ENCODE measurements around the gene BCL2.

Gene BCL2

DNA sequence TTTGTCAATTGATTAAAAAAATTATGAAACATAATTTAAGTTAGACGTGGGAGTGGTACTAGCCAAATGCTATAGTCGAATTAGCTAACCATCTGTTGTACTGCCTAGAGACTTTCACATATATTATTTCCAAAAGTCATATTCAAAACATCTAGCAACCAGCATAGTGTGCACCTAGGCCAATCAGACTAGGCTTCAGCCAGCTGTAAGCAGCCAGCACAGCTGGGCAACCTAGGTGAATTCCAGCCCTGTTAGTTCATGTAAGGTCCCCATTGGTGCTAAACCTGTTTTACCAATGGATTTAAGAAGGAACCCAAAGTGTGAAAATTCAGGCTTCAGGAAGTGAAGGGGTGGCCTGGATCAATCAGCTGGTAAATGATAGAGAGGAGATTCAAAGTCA lies 144.3 kb downstream of the BCL2 start:
- Histone ChIP-seq H3K4me3 (replicated peaks; ENCODE audit: low read depth, low read length) (no peak overlapping the region), H3K27me3 (replicated peaks; ENCODE audit: control insufficient read depth, insufficient read depth, low read length) (no peaks in the 10 kb centered on the region), H3K36me3 (ENCODE audit: control insufficient read depth, insufficient read depth, low read length) (no peaks in the 10 kb centered on the region; the same call in 1 of the 2 replicates)
- TF ChIP-seq, protein P1, sequence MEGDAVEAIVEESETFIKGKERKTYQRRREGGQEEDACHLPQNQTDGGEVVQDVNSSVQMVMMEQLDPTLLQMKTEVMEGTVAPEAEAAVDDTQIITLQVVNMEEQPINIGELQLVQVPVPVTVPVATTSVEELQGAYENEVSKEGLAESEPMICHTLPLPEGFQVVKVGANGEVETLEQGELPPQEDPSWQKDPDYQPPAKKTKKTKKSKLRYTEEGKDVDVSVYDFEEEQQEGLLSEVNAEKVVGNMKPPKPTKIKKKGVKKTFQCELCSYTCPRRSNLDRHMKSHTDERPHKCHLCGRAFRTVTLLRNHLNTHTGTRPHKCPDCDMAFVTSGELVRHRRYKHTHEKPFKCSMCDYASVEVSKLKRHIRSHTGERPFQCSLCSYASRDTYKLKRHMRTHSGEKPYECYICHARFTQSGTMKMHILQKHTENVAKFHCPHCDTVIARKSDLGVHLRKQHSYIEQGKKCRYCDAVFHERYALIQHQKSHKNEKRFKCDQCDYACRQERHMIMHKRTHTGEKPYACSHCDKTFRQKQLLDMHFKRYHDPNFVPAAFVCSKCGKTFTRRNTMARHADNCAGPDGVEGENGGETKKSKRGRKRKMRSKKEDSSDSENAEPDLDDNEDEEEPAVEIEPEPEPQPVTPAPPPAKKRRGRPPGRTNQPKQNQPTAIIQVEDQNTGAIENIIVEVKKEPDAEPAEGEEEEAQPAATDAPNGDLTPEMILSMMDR (IDR thresholded peaks at IDR 0.05; ENCODE audit: insufficient read depth, low read length, poor library complexity, severe bottlenecking), result no peak
- no peak for DNase-seq (ENCODE audit: extremely low read depth, insufficient read length)

DNA sequence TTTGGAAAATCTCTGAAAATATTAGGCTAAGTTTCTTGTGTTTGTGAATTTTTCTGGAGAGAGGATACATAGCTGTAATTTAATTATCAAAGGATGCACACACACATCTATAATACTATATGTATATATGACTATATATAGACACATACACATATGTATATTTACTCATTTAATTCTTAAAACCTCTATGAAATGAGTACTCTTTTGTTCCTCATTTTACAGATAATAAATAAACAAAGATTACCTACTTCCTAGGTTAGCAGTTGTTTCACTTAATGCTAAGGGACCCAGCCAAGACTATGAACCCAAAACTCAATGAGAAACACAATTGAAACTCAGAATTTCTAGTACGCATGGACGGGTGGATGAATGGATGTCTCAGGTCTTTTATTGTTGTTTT lies 145.6 kb downstream of the BCL2 start:
- no peaks in the 10 kb centered on the region for H3K27me3 ChIP-seq (replicated peaks; ENCODE audit: control insufficient read depth, insufficient read depth, low read length)
- DNase-seq (ENCODE audit: extremely low read depth, insufficient read length), result no peak

DNA sequence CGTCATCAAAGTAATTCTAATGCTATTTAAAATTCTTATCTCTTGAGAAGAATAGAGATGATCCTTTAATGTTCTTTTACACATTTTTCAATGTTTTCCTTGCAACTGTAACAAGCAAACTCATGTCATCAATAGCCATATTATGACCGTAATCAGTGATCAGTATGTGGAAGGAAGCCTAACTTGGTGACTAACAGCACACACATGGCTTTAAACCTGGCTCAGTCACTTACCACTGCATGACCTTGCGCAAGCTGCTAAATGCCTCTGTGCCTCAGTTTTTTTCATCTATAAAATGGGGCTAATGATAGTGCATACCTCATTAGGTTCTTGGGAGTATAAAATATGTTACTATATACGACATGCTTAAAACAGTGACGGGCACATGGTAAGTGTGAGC lies 149.7 kb downstream of the BCL2 start:
- Histone ChIP-seq H3K27me3 (replicated peaks; ENCODE audit: control insufficient read depth, insufficient read depth, low read length) (no peaks in the 10 kb centered on the region), H3K4me3 (replicated peaks; ENCODE audit: low read depth, low read length) (no peak overlapping the region), H3K36me3 (ENCODE audit: control insufficient read depth, insufficient read depth, low read length) (no peaks in the 10 kb centered on the region; the same call in none of the 2 replicates)
- no peak for DNase-seq (ENCODE audit: extremely low read depth, insufficient read length)
- TF ChIP-seq, protein P1 (IDR thresholded peaks at IDR 0.05; ENCODE audit: insufficient read depth, low read length, poor library complexity, severe bottlenecking), result no peak

More for the DNA sequence above, 145.6 kb downstream of the BCL2 start:
- Histone ChIP-seq H3K4me3 (replicated peaks; ENCODE audit: low read depth, low read length) (no peak overlapping the region), H3K36me3 (ENCODE audit: control insufficient read depth, insufficient read depth, low read length) (no peaks in the 10 kb centered on the region; the same call in 1 of the 2 replicates)
- TF ChIP-seq, protein P1 (IDR thresholded peaks at IDR 0.05; ENCODE audit: insufficient read depth, low read length, poor library complexity, severe bottlenecking), result no peak

DNA sequence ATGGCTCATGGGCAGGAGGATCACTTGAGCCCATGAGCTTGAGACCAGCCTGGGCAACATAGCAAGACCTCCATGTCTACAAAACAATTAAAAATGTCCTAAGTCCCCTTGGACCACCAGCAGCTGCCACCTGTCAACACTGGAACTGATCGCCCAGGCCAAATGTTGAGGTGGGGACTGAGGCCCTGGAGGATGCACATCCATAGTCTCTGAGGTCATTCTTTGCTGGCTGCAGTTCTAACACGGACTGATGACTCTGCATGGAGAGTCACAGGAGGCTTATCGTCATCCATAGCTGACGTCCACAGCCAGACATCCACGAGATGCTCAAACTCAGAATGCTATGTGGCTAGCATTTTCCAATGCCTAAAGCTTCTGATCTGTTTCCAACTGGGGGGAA lies 151.3 kb downstream of the BCL2 start:
- TF ChIP-seq, protein P1 (IDR thresholded peaks at IDR 0.05; ENCODE audit: insufficient read depth, low read length, poor library complexity, severe bottlenecking), result no peak
- H3K27me3 ChIP-seq (replicated peaks; ENCODE audit: control insufficient read depth, insufficient read depth, low read length), result no peaks in the 10 kb centered on the region
- DNase-seq (ENCODE audit: extremely low read depth, insufficient read length), result no peak

DNA sequence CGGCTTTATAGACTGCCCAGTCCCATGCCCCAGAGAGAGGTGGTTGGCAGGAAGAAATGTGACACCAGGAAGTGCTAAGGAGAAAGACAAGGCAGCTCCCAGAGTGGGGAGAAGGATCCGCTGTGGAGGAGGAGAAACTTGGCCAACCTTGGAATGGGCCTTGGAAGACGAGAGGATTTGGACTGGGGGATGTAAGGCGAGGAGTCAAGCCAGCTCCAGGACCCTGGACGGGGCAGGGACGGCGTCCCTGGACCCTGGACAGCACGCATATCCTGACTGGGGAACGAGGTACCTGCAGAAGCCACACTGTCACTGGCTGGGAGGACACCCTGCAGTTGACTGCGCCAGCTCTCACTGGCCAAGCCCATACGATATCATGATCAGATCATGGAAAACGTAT lies 153.4 kb downstream of the BCL2 start:
- Histone ChIP-seq H3K4me3 (replicated peaks; ENCODE audit: low read depth, low read length) (no peak overlapping the region), H3K36me3 (ENCODE audit: control insufficient read depth, insufficient read depth, low read length) (no peaks in the 10 kb centered on the region; the same call in 1 of the 2 replicates), H3K27me3 (replicated peaks; ENCODE audit: control insufficient read depth, insufficient read depth, low read length) (no peaks in the 10 kb centered on the region)
- DNase-seq (ENCODE audit: extremely low read depth, insufficient read length), result no peak
- TF ChIP-seq, protein P1 (IDR thresholded peaks at IDR 0.05; ENCODE audit: insufficient read depth, low read length, poor library complexity, severe bottlenecking), result no peak

More for the DNA sequence above, 151.3 kb downstream of the BCL2 start:
- Histone ChIP-seq H3K4me3 (replicated peaks; ENCODE audit: low read depth, low read length) (no peak overlapping the region), H3K36me3 (ENCODE audit: control insufficient read depth, insufficient read depth, low read length) (no peaks in the 10 kb centered on the region; the same call in none of the 2 replicates)

DNA sequence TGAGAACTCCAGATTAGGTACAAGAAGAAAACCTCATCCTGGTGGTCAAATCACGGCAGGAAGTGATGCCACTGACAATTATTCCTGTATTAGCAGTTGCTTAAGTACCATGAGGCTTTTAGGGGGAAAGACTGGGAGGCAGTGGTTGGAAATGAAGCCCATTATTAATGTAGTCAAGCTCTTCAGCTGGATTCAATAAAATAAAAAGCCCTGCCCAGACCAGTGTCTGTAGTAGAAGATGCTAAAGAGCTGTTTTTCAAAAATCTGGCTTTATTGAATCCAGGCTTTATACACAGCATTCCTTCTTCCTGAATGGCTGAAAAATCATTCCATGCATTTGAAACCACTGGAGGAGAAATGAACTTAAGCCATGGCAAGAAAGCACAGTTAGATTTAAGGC lies 155.2 kb downstream of the BCL2 start:
- H3K36me3 ChIP-seq (ENCODE audit: control insufficient read depth, insufficient read depth, low read length), result no peaks in the 10 kb centered on the region; the same call in 1 of the 2 replicates
- TF ChIP-seq, protein P1 (IDR thresholded peaks at IDR 0.05; ENCODE audit: insufficient read depth, low read length, poor library complexity, severe bottlenecking), result no peak
- H3K4me3 ChIP-seq (replicated peaks; ENCODE audit: low read depth, low read length), result no peak overlapping the region
- H3K27me3 ChIP-seq (replicated peaks; ENCODE audit: control insufficient read depth, insufficient read depth, low read length), result no peaks in the 10 kb centered on the region
- DNase-seq (ENCODE audit: extremely low read depth, insufficient read length), result no peak

Measured in GM06990 (cell line).